Testis (tissue), 3 donors: ENCODE results near the gene SLC5A4. TPM values are rescaled to one million over a fixed set of nuclear protein-coding genes. Genes with fewer than 3 reads are reported as not detected.

Experiments used
- DNase-seq: peaks from one replicate; pipeline ENCODE4 v3.0.0-alpha.2; 2019
- H3K27ac ChIP-seq, 2 donors: fragments of 200-600 bp; sonication (generic); one replicate each; pipeline ENCODE4 v1.5.1; 2019
- H3K27me3 ChIP-seq: fragments of 200-600 bp; sonication (generic); one replicate; pipeline ENCODE4 v1.5.1; 2019
- H3K36me3 ChIP-seq: fragments of 200-600 bp; sonication (generic); one replicate; pipeline ENCODE4 v1.5.1; 2017; ENCODE audit warnings: low read depth; ENCODE audit errors: missing control alignments
- H3K4me1 ChIP-seq: fragments of 200-600 bp; sonication (generic); one replicate; pipeline ENCODE4 v1.5.1; 2019
- H3K4me3 ChIP-seq, 2 donors: fragments of 200-600 bp; sonication (generic); one replicate each; pipeline ENCODE4 v1.5.1; 2017 to 2019
- H3K9me3 ChIP-seq: fragments of 200-600 bp; sonication (generic); one replicate; pipeline ENCODE4 v1.5.1; 2017
- POLR2A ChIP-seq: fragments of 450-650 bp; IDR thresholded peaks from one replicate; pipeline ENCODE4 v1.6.1; 2017; ENCODE audit warnings: antibody characterized with exemption, mild to moderate bottlenecking, moderate library complexity
- WGBS, 2 donors: methylation state at CpG; one replicate each; pipeline ENCODE4 v1.1.5; 2018; 5-methylcytosine and 5-hydroxymethylcytosine counted together
- intact Hi-C: fragments of 100-400 bp; cut with DNase I; formaldehyde crosslinking; loops from one replicate; pipeline ENCODE4 v1.15.1; 2023; ENCODE audit warnings: low total_unique reads
- polyA plus RNA-seq: library from polyadenylated mRNA; stranded (reverse); fragments of 350-450 nt; fragmentation: Illumina TruSeq; extraction: RNeasy Lipid Tissue Mini Kit (QIAGEN cat#74804); gene quantifications from one replicate; pipeline ENCODE4 v1.2.3, GENCODE V29; 2014; ENCODE audit warnings: low read depth, low replicate concordance; ENCODE audit not compliant: insufficient read depth
- total RNA-seq, 2 donors: library from RNA; depleted of rRNA; stranded (reverse); fragments of >200 nt; gene quantifications; one replicate each; pipeline ENCODE4 v1.2.3, GENCODE V29; 2016
- TF ChIP-seq, protein P1 (sequence below), 3 experiments: fragments of 450-650 bp in 2 of 3; fragments of 200-600 bp in 1 of 3; sonication (generic) in 1 of 3; IDR thresholded peaks; one replicate each; pipeline ENCODE4 v1.5.1; 2016 to 2019; ENCODE audit warnings: antibody characterized with exemption in 3 of 3, mild to moderate bottlenecking in 2 of 3, moderate library complexity in 1 of 3

The SLC5A4 gene
- total and polyA plus RNA-seq, 3 donors from 2014 or later, result 0.93 to 1.1 (median 1.0) TPM

DNA sequence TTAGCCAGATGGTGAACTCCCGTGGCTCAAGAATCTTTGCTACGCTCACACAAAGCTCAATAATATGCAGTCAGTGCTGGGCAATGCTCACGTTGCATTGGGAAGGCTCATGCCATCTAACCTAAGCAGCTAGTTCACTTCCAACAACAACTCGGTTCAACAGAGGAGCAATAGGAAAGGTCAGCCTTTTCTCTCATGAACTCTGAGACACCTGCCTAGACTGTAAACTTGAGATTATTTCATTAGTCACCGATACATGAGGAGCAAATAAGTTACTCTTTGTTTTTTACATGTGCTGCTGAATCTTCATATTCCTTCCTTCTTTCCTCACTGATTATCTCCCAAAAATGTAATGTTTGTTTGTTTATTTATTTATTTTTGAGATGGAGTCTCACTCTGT lies 9.0 kb downstream of the SLC5A4 start:
- no peak overlapping the region for H3K27ac ChIP-seq
- H3K36me3 ChIP-seq, result no peaks in the 10 kb centered on the region
- TF ChIP-seq POLR2A, result no peak
- TF ChIP-seq, protein P1, sequence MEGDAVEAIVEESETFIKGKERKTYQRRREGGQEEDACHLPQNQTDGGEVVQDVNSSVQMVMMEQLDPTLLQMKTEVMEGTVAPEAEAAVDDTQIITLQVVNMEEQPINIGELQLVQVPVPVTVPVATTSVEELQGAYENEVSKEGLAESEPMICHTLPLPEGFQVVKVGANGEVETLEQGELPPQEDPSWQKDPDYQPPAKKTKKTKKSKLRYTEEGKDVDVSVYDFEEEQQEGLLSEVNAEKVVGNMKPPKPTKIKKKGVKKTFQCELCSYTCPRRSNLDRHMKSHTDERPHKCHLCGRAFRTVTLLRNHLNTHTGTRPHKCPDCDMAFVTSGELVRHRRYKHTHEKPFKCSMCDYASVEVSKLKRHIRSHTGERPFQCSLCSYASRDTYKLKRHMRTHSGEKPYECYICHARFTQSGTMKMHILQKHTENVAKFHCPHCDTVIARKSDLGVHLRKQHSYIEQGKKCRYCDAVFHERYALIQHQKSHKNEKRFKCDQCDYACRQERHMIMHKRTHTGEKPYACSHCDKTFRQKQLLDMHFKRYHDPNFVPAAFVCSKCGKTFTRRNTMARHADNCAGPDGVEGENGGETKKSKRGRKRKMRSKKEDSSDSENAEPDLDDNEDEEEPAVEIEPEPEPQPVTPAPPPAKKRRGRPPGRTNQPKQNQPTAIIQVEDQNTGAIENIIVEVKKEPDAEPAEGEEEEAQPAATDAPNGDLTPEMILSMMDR (IDR thresholded peaks at IDR 0.05), result no peak
- no peaks in the 10 kb centered on the region for H3K4me1 ChIP-seq
- no peak overlapping the region for H3K4me3 ChIP-seq
- no peaks in the 10 kb centered on the region for H3K27me3 ChIP-seq
- intact Hi-C loops, result no loop called here
- 87 to 93% methylated on average over 5 of the region's 5 CpGs for WGBS, 2 donors
- no peak for DNase-seq
- H3K9me3 ChIP-seq, result no peaks in the 10 kb centered on the region

DNA sequence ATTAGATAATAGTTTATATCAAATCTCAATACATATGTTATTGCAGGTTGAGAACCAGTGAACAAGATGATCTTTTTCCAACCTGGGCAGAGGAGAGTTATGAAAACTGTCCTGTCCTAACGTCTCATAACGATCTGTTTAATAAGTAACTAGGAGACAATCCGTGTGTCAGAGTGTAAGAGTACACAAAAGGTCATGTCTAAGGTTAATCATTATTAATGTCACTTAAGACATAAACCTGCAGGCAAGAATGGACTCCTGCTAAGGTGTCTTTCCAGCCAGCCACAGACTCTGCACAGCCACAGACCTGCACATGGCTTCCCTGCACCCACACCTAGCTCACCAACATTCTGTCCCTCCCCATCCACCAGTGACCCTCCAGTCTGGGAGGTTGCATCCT lies 10.1 kb downstream of the SLC5A4 start:
- TF ChIP-seq, protein P1 (IDR thresholded peaks at IDR 0.05), result no peak
- no peak for TF ChIP-seq POLR2A

DNA sequence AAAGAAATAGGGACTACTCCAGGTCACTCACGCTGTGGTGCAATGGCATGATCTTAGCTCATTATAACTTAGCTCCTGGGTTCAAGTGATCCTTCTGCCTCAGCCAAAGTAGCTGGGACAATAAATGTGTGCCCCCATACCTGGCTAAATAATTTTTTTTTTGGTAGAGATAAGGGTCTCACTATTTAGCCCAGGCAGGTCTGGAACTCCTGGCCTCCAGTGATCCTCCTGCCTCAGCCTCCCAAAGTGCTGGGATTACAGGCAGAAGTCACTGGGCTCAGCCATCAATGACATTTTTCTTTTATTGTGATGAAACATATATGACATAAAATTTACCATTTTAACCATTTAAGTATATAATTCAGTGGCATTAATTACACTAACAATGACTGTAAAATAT lies 10.6 kb downstream of the SLC5A4 start:
- 96 to 98% methylated on average over 1 of the region's 1 CpG for WGBS, 2 donors
- no peaks in the 10 kb centered on the region for H3K4me1 ChIP-seq
- no peaks in the 10 kb centered on the region for H3K27me3 ChIP-seq
- no peak overlapping the region for H3K27ac ChIP-seq
- no peaks in the 10 kb centered on the region for H3K36me3 ChIP-seq
- intact Hi-C loops, result no loop called here
- H3K4me3 ChIP-seq, result no peak overlapping the region
- no peak for DNase-seq
- TF ChIP-seq POLR2A, result no peak
- TF ChIP-seq, protein P1 (IDR thresholded peaks at IDR 0.05), result no peak
- no peaks in the 10 kb centered on the region for H3K9me3 ChIP-seq

More for the DNA sequence above, 10.1 kb downstream of the SLC5A4 start:
- no peak for DNase-seq
- no peaks in the 10 kb centered on the region for H3K9me3 ChIP-seq
- no peaks in the 10 kb centered on the region for H3K4me1 ChIP-seq
- H3K36me3 ChIP-seq, result no peaks in the 10 kb centered on the region
- WGBS, 2 donors, result 71 to 72% methylated on average over 3 of the region's 3 CpGs
- H3K4me3 ChIP-seq, result no peak overlapping the region
- intact Hi-C loops, result no loop called here
- no peak overlapping the region for H3K27ac ChIP-seq
- H3K27me3 ChIP-seq, result no peaks in the 10 kb centered on the region

DNA sequence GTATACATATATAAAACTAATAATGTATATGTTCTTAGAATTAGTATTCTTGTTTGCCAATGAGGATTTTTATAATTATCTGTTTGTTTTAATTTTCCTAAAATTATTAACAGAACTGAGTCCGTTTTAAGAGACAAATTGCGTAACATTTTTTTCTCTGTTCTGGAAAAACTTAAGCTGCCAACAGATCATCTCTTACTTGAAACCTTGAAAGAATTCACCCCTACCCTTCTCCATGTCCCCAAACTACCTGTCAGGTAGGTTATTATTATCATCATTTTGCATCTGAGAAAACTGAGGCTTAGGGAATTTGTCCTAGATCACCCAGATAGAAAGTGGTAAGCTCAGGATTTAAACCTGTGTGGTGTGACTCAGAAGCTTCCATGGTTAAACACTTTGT lies 14.7 kb downstream of the SLC5A4 start:
- Histone ChIP-seq H3K27me3 (no peaks in the 10 kb centered on the region), H3K9me3 (no peaks in the 10 kb centered on the region), H3K4me1 (no peaks in the 10 kb centered on the region), H3K36me3 (no peaks in the 10 kb centered on the region), H3K27ac (no peak overlapping the region), H3K4me3 (no peak overlapping the region)
- no peak for DNase-seq
- WGBS, 2 donors, result 70 to 75% methylated on average over 2 of the region's 2 CpGs
- intact Hi-C loops, result no loop called here
- no peak for TF ChIP-seq POLR2A
- TF ChIP-seq, protein P1 (IDR thresholded peaks at IDR 0.05), result no peak

DNA sequence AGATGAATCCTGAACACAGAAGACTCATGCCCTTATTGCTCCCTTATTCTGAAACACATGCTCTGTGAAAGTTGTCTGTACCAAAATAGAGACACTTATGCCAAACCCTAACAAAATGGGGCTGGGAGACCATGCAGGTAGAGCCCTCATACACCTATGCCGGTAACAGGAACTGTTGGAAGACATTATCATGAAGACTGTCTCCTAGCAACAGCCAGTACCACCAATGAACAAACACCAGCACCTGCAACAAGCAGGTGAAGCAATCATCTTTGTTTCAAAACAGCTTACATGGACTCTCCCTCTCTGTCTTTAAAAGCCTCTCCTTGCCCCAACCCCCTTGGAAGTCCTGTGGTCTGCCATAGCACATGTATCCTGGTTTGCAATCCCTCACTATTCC lies 17.2 kb downstream of the SLC5A4 start:
- Histone ChIP-seq H3K4me1 (no peaks in the 10 kb centered on the region), H3K36me3 (no peaks in the 10 kb centered on the region), H3K27ac (no peak overlapping the region), H3K27me3 (no peaks in the 10 kb centered on the region), H3K4me3 (no peak overlapping the region), H3K9me3 (no peaks in the 10 kb centered on the region)
- TF ChIP-seq, protein P1 (IDR thresholded peaks at IDR 0.05), result no peak
- TF ChIP-seq POLR2A, result no peak
- intact Hi-C loops, result no loop called here
- 96 to 100% methylated on average over 1 of the region's 1 CpG for WGBS, 2 donors
- DNase-seq, result no peak
